Measurements from ENCODE around the gene FLOT1.

Gene FLOT1

GRCh38 chr6:30742316-30743098, at the start of gene FLOT1:
Gene FLOT1 (minus strand): TSS chr6:30742687. CDS start chr6:30742189, 498 bp downstream.
- peak; percentile 99 for DNase-seq

- DNase-seq: no peak
These were observed 48.4 kb upstream of the FLOT1 start for GRCh38 chr6:30790724-30791383.

DNA sequence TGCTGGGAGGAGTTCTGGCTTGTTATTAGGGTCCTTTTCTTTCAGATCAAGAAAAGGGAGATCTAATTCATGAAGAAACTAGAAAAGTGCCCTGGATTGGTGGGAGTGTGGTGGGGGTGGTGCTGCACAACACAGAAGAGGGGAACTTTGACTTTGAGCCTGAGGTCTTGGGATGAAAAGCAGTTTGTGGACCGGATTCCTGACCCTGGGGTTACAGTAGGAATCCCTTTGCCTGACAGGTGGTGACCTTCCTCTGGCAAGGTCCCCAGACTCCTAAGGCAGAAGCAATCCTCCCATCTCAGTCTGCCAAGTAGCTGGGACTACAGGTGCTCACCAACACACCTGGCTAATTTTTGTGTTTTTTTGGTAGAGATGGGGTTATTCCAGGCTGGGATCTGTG, 47.1 kb upstream of the FLOT1 start:
- DNase-seq: no peak

GRCh38 chr6:30787954-30788353, 45.5 kb upstream of the FLOT1 start:
- no peak for DNase-seq

GRCh38 chr6:30782425-30783014, 40.0 kb upstream of the FLOT1 start:
- no peak for DNase-seq

GRCh38 chr6:30781743-30782424, 39.4 kb upstream of the FLOT1 start:
- DNase-seq: peak; percentile 50 to 59

GRCh38 chr6:30781395-30781742, 38.9 kb upstream of the FLOT1 start:
- DNase-seq: no peak

- no peak for DNase-seq
These were observed 38.1 kb upstream of the FLOT1 start for GRCh38 chr6:30780642-30780920.

DNA sequence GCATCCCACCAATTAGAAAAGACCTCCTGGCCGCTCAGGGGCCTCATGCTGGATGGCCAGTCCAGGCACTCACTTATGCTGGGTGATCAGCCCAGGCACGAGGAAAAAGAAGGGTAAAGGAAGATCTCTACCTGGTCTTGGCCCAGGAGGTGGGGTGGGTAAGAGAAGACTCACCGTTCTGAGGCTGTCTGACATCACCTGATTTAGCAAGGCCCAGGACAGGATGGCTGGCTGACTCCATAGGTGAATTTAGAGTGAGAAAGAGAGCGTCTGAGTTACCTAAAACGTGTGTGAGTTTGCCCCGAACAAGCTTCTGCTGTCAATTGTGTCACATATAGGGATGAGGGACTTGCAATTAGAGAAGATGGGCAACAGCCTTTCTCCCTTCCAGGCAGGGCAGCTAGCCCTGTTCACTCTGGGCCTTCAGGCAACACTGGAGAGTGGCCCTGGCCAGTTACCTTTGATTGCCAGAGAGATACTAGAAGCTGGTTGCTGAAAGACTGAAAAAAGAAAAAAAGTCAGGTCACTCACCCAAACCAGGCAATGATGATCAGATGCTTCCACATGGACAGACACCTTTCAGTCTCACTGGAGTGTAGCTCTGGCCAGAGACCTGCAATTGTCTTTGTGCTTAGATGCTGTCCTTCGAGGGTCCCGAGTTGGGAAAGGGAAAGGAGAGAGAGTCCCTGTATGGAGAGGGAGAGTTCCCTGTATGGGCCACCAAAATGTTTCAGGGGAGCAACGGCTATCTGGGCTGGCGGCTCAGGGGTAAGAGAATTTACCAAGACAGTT, 37.6 kb upstream of the FLOT1 start:
- no peak for DNase-seq

DNA sequence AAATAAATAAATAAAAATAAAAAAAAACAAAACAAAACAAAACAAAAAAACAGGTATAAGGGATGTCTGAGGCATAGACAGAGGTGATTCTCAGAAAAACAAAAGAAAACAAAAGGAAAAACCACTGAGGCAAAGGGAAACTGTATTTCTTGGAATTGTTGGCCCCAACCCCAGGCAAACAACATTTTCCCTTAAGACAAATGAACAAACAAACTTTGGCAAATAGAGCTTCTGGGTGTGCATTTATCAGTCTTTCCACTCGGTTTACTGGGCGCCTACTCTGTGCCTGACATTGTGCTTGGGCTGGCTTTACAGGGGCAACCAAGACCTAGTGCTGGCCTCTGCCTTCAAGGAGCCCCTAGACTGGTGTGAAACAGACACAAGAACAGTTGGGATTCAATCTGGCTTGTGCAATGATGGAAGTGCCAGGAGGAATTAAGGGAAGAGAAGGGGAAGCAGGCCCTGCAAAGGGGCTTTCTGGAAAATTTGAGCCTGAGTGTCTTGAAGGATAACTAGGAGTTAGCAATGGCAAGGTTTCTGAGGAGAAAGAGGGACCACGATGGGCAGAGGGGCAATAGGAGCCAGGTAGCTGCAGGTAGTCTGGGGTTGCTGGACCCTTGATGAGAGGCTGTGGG, 35.6 kb upstream of the FLOT1 start:
- DNase-seq: no peak

DNA sequence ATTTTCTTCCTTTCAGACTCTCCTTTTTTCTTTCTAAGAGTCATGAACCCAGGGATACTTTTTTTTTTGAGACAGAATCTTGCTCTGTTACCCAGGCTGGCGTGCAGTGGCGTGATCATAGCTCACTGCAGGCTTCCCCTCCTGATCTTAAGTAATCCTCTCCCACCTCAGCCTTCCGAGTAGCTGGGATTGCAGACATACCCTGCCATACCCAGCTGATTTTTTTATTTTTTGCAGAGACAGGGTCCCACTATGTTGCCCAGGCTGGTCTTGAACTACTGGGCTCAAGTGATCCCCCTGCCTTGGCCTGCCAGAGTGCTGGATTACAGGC, 34.6 kb upstream of the FLOT1 start:
- no peak for DNase-seq

DNA sequence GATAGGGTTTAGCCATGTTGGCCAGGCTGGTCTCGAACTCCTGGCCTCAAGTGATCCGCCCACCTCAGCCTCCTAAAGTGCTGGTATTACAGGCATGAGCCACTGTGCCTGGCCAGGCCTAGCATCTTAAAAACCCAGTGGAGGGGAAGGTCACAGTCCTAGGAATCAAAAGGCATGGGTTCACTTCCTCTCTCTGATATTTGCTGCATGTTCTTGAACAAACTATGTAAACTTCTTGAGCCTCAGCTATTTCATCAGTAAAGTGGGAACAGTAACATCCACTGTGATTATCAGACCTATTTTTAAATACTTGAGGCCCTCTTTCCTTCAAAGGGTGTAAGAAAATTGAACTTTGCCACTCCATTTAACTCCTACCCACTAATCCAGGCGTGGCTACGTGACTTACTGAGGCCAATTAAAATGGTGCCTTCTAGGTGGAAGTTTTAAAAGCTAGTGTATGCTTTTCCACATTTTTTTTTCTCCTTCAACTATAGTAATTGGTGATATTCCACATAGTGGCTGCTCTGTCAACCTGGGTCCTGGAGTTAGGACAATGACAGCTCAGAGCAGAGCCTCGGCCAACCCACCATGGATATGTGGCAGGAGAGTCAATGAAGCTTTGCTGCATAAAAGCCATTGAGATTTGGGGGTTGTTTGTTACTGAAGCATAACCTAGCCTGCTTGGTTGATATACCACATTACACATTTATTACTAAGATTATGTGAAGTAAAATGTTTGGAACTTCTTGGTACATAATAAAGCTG, 34.1 kb upstream of the FLOT1 start:
- no peak for DNase-seq

GRCh38 chr6:30775104-30775503, 32.6 kb upstream of the FLOT1 start:
- DNase-seq: no peak

- no peak for DNase-seq
These were observed 32.2 kb upstream of the FLOT1 start for GRCh38 chr6:30774701-30775100.

- DNase-seq: no peak
These were observed 28.1 kb upstream of the FLOT1 start for GRCh38 chr6:30770592-30770991.

DNA sequence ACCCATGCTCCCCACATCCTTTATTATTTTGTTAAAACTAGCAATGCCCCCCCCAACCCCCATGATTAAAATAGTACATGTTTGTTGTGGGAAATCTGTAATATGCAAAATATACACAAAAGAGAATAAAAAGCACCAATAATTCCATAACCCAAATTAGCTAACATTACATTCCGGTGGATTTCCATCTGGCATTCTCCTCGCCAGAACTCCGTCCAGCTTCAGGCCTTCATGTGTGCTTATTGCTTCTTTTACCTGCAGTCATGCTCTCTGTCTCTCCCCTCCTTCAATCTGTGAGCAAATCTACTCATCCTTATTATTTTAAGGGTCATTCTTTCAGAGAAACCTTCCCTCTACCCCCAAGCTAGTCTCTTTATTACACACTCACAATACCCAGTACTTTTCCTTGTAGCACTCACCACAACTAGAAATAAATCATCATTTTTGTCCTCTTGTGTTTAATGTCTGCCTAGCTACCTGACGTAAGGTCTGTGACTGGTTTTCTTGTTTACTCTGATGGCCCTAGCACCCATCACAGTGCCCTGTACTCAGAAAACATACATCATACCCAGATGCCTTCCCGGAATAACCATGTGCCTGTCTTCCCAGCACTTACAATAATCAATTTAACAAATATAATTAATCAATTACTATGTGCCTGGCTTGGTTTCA, 27.5 kb upstream of the FLOT1 start:
- DNase-seq: no peak

- DNase-seq: peak; percentile 85 to 91
These were observed 26.8 kb upstream of the FLOT1 start for GRCh38 chr6:30769088-30769852.

GRCh38 chr6:30768634-30769087, 26.2 kb upstream of the FLOT1 start:
- DNase-seq: no peak

DNA sequence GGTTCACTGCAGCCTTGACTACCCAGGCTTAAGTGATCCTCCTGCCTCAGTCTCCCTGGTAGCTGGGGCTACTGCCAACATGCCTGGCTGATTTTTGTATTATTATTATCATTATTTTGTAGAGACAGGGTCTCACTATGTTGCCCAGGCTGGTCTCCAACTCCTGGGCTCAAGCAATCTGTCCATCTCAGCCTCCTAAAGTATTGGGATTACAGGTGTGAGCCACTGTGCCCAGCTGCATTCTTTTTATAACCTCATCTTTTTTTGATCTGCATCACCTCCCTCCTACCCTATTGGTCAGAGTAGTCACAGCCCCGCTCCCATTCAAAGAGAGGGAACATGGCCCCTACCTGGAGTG, 25.4 kb upstream of the FLOT1 start:
- DNase-seq: no peak

DNA sequence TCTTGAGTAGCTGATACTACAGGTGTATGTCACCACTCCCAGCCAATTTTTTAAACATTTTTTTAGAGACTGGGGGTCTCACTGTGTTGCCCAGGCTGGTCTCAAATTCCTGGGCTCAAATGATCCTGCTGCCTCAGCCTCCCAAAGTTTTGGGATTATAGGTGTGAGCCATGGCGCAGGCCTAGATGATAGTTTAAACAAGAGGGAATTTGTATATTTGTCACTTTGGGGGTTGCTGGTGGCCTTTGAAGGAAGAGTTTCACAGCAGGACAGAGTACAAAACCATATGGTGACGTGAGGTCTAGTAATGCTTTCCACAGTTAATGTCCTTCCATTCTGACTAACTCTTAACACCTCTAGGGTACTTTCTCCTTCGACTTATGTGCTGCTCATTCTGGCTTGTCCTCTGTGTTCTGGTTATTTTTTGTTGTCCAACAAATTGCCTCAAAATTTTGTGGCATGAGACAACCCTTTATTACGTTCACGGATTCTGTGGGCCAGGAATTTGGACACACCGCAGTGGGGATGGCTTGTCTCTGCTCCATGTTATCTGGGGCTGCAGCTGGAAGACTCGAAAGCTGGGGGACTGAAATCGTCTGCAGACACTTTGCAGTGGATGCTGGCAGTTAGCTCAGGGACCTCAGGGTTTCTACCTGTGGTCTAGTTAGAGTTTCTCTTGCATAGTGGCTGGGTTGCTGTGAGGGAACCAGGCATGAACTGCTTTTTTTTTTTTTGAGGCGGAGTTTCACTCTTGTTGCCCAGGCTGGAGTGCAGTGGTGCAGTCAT, 24.9 kb upstream of the FLOT1 start:
- DNase-seq: peak in 1 of 2 experiments; percentile 41

All from activated CD4-positive, alpha-beta T cell treated with anti-CD3 and anti-CD28 coated beads, Interleukin-2, amount 50 U/mL, for 48 hours (primary cell).